Nephron (organoid): ENCODE measurements around the gene SIRPG.

Experiments used
- H3K27ac Mint-ChIP-seq, 3 experiments: 2 replicates each; pipeline ENCODE4 v1.8.0; 2020; ENCODE audit warnings: mixed read lengths in 3 of 3, mild to moderate bottlenecking in 2 of 3, moderate library complexity in 1 of 3
- H3K27me3 Mint-ChIP-seq: 2 replicates; pipeline ENCODE4 v1.8.0; 2021; ENCODE audit warnings: low read depth, mild to moderate bottlenecking, moderate library complexity, mixed read lengths
- H3K36me3 Mint-ChIP-seq: 2 replicates; pipeline ENCODE4 v1.8.0; 2020; ENCODE audit warnings: low read depth, mixed read lengths
- H3K4me1 Mint-ChIP-seq: 2 replicates; pipeline ENCODE4 v1.8.0; 2020; ENCODE audit warnings: mixed read lengths
- H3K4me3 Mint-ChIP-seq, 3 experiments: 2 replicates each; pipeline ENCODE4 v1.8.0; 2020; ENCODE audit warnings: mild to moderate bottlenecking in 3 of 3, mixed read lengths in 3 of 3, moderate library complexity in 2 of 3
- H3K9me3 Mint-ChIP-seq: 2 replicates; pipeline ENCODE4 v1.8.0; 2020; ENCODE audit warnings: mixed read lengths
- TF ChIP-seq, protein P1 (sequence below), 3 experiments: fragments of 200-600 bp; sonication (generic); IDR thresholded peaks; one replicate each; pipeline ENCODE4 v1.5.0; 2021; ENCODE audit warnings: antibody characterized with exemption in 3 of 3; ENCODE audit not compliant: unreplicated experiment in 3 of 3

SIRPG gene

DNA sequence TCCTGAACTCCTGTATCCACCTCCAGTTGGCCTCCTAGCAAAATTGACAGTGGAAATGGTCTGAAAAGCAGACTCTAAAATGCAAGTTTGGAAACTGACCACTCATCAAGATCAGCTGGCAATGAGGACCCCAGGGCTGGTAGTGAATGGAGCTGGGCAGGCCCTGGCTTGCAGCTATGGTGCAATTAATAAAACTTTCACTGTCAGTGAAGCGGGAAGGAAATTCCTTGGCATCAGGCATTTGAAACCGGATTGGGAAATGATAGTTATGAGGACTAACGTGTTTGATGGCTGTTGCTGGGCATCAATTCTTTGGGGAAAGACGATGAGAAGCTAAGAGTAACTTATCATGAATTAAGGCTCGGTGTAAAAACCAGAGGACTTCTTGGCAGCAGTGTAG, 56.8 kb downstream of the SIRPG start:
- Mint-ChIP-seq H3K4me3 (no peak overlapping the region), H3K27ac (no peak overlapping the region), H3K27me3 (no peaks in the 10 kb centered on the region), H3K4me1 (no peaks in the 10 kb centered on the region), H3K9me3 (no peaks in the 10 kb centered on the region), H3K36me3 (no peaks in the 10 kb centered on the region)
- TF ChIP-seq, protein P1, sequence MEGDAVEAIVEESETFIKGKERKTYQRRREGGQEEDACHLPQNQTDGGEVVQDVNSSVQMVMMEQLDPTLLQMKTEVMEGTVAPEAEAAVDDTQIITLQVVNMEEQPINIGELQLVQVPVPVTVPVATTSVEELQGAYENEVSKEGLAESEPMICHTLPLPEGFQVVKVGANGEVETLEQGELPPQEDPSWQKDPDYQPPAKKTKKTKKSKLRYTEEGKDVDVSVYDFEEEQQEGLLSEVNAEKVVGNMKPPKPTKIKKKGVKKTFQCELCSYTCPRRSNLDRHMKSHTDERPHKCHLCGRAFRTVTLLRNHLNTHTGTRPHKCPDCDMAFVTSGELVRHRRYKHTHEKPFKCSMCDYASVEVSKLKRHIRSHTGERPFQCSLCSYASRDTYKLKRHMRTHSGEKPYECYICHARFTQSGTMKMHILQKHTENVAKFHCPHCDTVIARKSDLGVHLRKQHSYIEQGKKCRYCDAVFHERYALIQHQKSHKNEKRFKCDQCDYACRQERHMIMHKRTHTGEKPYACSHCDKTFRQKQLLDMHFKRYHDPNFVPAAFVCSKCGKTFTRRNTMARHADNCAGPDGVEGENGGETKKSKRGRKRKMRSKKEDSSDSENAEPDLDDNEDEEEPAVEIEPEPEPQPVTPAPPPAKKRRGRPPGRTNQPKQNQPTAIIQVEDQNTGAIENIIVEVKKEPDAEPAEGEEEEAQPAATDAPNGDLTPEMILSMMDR (IDR thresholded peaks at IDR 0.05; ENCODE audit: unreplicated experiment in 3 of 3) = no peak

DNA sequence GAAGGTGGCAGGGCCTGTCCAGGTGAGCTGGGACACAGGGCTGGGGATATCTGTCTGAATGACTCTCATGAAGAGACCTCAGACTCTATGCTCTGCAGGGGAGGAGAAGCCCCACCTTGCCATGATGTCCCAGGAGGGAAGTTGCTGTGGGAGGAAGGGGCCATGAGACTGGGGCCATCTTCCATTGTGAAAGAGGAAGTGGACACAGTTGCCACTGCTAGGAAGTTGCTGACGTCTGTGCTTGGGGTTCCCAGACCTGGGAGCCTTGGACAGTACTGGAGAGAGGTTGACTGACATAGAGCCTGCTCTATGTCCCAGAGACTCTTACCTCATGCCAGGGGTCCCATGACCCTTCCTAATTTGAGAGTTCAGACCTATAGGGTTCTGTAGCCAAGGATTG, 62.2 kb downstream of the SIRPG start:
- TF ChIP-seq, protein P1 (IDR thresholded peaks at IDR 0.05; ENCODE audit: unreplicated experiment in 3 of 3) = no peak
- Mint-ChIP-seq H3K9me3 (no peaks in the 10 kb centered on the region), H3K27ac (no peak overlapping the region), H3K27me3 (no peaks in the 10 kb centered on the region), H3K4me3 (no peak overlapping the region), H3K36me3 (no peaks in the 10 kb centered on the region), H3K4me1 (no peaks in the 10 kb centered on the region)

DNA sequence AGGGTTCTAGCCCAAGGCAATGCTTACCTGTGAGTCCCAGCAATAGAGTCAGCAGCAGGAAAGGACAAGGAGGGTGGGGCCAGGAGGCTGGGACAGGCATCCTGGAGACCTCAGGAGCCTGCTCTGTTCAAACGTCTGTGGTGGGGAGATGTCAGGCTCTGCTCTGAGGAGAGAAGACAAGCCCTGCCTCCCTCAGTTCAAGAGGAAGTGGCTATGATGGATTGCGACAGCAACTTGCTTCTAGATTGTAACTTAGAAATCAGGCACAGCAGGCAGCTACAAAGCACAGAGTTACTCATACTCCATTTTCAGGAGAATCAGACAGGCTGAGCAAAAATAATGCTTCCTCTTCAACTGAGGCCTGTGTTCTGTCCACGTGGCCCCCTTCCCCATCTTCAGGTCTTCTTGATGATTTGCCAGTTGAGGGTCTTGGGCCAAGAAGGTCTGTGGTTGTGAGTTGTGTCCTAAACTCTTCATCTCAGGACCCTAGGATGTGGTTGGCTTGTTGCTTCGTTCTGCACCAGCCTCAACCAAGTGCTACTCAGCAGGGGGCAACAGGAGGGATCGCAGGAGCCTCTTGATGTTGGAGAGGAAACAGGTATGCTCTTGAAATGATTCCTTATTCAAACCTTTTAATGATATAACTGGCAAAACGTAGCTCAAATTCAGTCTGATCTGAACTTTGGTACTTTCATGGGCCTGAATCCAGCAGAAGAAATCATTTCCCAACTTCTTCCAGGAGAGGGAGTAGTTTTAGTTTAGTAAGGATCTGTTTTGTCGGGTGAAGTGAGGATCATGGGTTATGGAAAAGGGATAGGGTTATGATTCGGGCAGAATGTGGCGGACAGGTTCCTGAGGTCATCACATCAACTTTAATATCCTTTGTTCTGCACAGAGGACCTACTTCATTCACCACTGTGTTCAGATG, 68.8 kb downstream of the SIRPG start:
- Mint-ChIP-seq H3K36me3 (no peaks in the 10 kb centered on the region), H3K9me3 (no peaks in the 10 kb centered on the region), H3K4me1 (no peaks in the 10 kb centered on the region), H3K27me3 (no peaks in the 10 kb centered on the region), H3K27ac (no peak overlapping the region), H3K4me3 (no peak overlapping the region)
- TF ChIP-seq, protein P1 (IDR thresholded peaks at IDR 0.05; ENCODE audit: unreplicated experiment in 3 of 3) = no peak

DNA sequence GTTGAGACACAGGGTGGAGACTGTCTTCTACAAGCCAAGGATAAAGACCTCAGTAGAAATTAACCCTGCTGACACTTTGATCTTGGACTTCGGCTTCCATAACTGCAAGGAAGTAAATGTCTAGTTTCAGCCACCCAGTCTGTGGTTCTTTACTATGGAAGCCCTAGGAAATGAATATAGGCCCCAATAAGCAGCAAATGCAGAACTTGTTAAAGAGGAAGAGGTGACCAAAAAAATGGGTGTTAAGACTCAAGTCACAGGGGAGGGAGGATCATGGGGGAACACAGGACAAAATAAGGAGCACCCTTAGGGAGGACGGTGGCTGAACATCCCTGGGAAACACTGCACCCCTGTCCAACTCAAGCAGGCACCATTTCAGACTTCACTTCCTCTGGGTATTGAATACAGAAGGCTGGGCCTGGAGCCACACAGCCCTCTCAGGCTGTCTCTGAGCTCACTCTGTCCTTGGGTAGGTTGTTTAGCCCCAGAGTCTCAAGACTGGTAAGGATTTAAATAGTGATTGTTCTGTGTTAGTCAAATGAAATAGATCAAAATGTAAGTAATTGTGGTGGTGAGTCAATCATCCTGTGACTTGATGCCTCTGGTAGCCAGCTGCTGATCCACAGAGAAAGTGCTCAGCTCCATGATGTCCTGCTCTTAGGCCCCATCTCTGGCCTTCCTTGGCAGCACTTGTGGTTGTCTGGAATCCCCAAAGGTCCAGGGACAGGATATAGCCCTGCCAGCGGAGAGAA, 69.6 kb downstream of the SIRPG start:
- Mint-ChIP-seq H3K27me3 (no peaks in the 10 kb centered on the region), H3K4me1 (no peaks in the 10 kb centered on the region), H3K4me3 (no peak overlapping the region), H3K9me3 (no peaks in the 10 kb centered on the region), H3K27ac (no peak overlapping the region), H3K36me3 (no peaks in the 10 kb centered on the region)
- TF ChIP-seq, protein P1 (IDR thresholded peaks at IDR 0.05; ENCODE audit: unreplicated experiment in 3 of 3) = no peak

DNA sequence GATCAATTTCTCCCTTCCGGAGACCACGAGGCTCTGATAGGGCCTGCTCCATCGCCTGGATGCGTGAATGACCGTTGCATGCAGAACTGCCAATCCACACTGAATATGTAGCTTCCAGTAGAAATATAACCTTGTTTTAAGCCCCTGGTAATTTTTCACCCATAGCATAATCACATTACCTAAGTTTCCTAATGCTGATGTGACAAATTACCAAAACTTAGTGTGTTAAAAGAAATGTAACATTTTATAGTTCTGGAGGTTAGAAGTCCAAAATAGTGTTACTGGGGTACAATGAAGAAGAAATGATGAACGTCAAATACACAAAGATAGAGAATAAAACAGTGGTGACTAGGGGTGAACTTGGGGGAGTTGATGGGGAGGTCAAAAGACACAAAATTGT, 78.1 kb downstream of the SIRPG start:
- no peaks in the 10 kb centered on the region for H3K27me3 Mint-ChIP-seq

More for the DNA sequence above, 78.1 kb downstream of the SIRPG start:
- H3K9me3 Mint-ChIP-seq = no peaks in the 10 kb centered on the region
- H3K4me3 Mint-ChIP-seq = no peak overlapping the region
- H3K4me1 Mint-ChIP-seq = no peaks in the 10 kb centered on the region
- H3K36me3 Mint-ChIP-seq = no peaks in the 10 kb centered on the region
- H3K27ac Mint-ChIP-seq = no peak overlapping the region
- TF ChIP-seq, protein P1 (IDR thresholded peaks at IDR 0.05; ENCODE audit: unreplicated experiment in 3 of 3) = no peak
